GM19351 (cell line): ENCODE measurements around the gene PCNX2.

Experiments used
- ATAC-seq: cut with Tn5 transposase; IDR thresholded peaks from one replicate; pipeline ENCODE4 v1.9.1; 2021; ENCODE audit warnings: mild to moderate bottlenecking, moderate library complexity; ENCODE audit not compliant: unreplicated experiment

The PCNX2 gene

GRCh38 chr1:233268389-233269022, 27.0 kb downstream of the PCNX2 start:
- ATAC-seq, result peak; percentile 57

- peak; percentile 9 for ATAC-seq
These were observed 33.8 kb downstream of the PCNX2 start for GRCh38 chr1:233261695-233262094.

GRCh38 chr1:233261206-233261605, 34.3 kb downstream of the PCNX2 start:
- ATAC-seq, result peak; percentile 96

- no peak for ATAC-seq
These were observed 37.7 kb downstream of the PCNX2 start for GRCh38 chr1:233257786-233258185.

GRCh38 chr1:233256789-233257188, 38.7 kb downstream of the PCNX2 start:
- ATAC-seq, result no peak

- ATAC-seq, result no peak
These were observed 39.3 kb downstream of the PCNX2 start for GRCh38 chr1:233256191-233256590.

GRCh38 chr1:233255145-233255544, 40.4 kb downstream of the PCNX2 start:
- no peak for ATAC-seq

GRCh38 chr1:233253832-233254331, 41.6 kb downstream of the PCNX2 start:
- ATAC-seq, result no peak

GRCh38 chr1:233253231-233253831, 42.2 kb downstream of the PCNX2 start:
- no peak for ATAC-seq

GRCh38 chr1:233252441-233252840, 43.1 kb downstream of the PCNX2 start:
- ATAC-seq, result no peak

GRCh38 chr1:233251201-233251720, 44.3 kb downstream of the PCNX2 start:
- no peak for ATAC-seq

GRCh38 chr1:233248014-233248413, 47.5 kb downstream of the PCNX2 start:
- ATAC-seq, result no peak

GRCh38 chr1:233246965-233247364, 48.6 kb downstream of the PCNX2 start:
- ATAC-seq, result no peak

GRCh38 chr1:233245191-233245765, 50.2 kb downstream of the PCNX2 start:
- ATAC-seq, result no peak

GRCh38 chr1:233244183-233244582, 51.3 kb downstream of the PCNX2 start:
- no peak for ATAC-seq

GRCh38 chr1:233242827-233243483, 52.6 kb downstream of the PCNX2 start:
- no peak for ATAC-seq

- ATAC-seq, result no peak
These were observed 53.8 kb downstream of the PCNX2 start for GRCh38 chr1:233241759-233242158.

- ATAC-seq, result no peak
These were observed 54.5 kb downstream of the PCNX2 start for GRCh38 chr1:233240829-233241682.

- no peak for ATAC-seq
These were observed 55.2 kb downstream of the PCNX2 start for GRCh38 chr1:233240371-233240770.

- no peak for ATAC-seq
These were observed 56.6 kb downstream of the PCNX2 start for GRCh38 chr1:233238884-233239431.
